Retinal pigment epithelial cell (primary cell): ENCODE data around the gene TBC1D12.
"Not testable (repeated sequence)": the region's sequence is repeated elsewhere in the genome, so short reads cannot be mapped to it uniquely, and the experiment has no call there.

ENCODE experiments used
- DNase-seq: peaks from one replicate; pipeline ENCODE4 v3.0.0-alpha.2; 2010; ENCODE audit warnings: low read depth
- H3K4me3 ChIP-seq: 2 replicates; pipeline ENCODE4 v1.5.1; 2011; ENCODE audit warnings: mild to moderate bottlenecking, low read length, control low read depth, moderate library complexity
- TF ChIP-seq, protein P1 (sequence below): conservative IDR thresholded peaks from 2 replicates; pipeline ENCODE4 v1.5.1; 2011; ENCODE audit warnings: low read depth, low read length, control low read depth, inconsistent platforms

Gene TBC1D12

DNA sequence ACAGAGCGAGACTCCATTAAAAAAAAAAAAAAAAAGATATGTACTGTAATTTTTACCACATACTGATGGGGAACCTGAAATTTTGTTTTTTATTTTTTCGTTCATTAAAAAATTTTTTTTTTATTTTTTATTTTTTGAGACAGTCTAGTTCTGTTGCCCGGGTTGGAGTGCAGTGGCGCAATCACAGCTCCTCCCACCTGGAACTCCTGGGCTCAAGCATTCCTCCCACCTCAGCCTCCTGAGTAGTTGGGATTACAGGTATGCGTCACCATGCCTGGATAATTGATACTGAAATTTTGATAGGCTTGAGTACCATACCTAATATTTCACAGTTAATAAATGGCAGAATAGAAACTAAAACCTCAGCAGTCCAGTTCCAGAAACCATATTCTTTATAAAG lies 122.4 kb downstream of the TBC1D12 start:
- no peak overlapping the region for H3K4me3 ChIP-seq
- DNase-seq = no peak
- TF ChIP-seq, protein P1, sequence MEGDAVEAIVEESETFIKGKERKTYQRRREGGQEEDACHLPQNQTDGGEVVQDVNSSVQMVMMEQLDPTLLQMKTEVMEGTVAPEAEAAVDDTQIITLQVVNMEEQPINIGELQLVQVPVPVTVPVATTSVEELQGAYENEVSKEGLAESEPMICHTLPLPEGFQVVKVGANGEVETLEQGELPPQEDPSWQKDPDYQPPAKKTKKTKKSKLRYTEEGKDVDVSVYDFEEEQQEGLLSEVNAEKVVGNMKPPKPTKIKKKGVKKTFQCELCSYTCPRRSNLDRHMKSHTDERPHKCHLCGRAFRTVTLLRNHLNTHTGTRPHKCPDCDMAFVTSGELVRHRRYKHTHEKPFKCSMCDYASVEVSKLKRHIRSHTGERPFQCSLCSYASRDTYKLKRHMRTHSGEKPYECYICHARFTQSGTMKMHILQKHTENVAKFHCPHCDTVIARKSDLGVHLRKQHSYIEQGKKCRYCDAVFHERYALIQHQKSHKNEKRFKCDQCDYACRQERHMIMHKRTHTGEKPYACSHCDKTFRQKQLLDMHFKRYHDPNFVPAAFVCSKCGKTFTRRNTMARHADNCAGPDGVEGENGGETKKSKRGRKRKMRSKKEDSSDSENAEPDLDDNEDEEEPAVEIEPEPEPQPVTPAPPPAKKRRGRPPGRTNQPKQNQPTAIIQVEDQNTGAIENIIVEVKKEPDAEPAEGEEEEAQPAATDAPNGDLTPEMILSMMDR = no peak

DNA sequence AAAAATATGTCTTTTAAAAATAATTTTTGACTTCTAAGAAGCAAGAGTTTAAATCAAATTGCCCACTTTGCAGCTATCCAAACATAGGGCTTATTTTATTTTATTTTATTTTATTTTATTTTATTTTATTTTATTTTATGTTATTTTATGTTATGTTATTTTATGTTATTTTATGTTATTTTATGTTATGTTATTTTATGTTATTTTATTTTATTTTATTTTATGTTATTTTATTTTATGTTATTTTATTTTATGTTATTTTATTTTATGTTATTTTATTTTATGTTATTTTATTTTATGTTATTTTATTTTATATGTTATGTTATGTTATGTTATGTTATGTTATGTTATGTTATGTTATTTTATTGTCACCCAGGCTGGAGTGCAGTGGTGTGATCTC lies 129.2 kb downstream of the TBC1D12 start:
- not testable (repeated sequence) for H3K4me3 ChIP-seq, DNase-seq

DNA sequence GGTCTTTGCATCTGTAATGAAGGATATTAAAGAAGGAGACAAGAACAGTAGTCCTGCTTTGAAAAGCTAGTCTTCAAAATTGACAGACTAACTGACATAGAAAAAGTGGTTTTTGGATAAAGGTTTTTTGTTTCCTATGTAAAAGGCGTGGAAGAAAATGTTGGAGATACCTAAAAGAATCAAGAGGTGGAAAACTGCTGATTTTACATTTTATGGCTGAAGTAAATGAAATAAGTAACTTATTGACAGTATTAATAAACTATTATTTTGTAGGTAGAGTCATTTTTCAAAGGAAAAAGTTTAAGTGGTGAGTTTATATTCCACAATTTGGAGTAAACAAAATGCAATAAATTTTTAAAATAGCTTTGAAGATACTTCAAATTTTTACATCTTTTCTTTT lies 130.7 kb downstream of the TBC1D12 start:
- TF ChIP-seq, protein P1 = no peak
- H3K4me3 ChIP-seq = no peak overlapping the region
- DNase-seq = no peak

DNA sequence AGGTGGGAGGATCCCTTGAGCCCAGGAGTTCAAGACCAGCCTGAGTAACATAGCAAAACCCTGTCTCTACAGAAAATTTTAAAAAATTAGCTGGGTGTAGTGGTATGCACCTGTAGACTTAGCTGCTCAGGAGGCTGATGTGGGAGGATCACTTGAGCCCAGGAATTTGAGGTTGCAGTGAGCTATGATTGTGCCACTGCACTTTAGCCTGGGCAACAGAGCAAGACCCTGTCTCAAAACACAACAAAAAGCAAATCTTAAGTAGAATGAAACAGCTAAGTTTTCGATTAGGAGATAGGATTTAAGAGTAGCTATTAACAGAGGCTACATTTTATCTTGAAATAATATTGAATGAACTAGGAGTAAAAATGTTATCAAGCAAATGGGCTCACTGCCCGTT lies 139.9 kb downstream of the TBC1D12 start:
- DNase-seq, H3K4me3 ChIP-seq: not testable (repeated sequence)

DNA sequence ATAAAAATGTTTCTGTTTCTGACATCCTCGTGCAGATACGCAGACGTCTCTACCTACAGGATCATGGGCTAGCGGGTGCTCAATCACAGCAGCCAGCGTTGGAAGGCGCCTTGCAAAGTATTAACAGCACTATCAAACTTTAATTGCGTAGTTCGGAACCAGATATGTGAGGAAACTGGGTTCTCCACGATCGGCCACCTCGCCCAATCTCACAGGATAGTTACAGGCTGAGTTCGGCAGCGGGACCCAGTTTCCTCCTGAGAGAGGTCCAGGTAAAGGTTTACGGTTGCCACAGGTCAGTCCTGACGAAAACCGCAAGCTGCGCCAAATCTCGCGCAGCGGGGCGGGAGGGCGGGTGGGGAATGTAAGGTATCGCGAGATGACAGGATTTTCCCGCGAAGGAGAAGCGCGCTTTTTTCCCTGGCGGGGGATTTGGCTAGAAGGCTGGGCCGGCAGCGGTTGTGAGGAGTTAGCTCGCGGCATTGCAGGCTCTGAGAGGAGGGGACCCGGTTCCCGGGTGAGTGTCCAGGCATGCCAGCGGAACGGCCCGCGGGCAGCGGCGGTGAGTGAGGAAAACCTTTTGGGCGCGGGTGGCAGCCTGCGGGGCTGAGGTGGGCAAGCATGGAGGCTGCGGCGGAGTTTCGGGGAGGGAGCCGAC lies 143.2 kb downstream of the TBC1D12 start, which contains the start of gene HELLS:
HELLS (plus strand) TSS at position 398 of the 658 bp plus-strand sequence; CDS start at position 532, 134 bp downstream.
- DNase-seq = peak; percentile 45
- TF ChIP-seq, protein P1 = no peak
- H3K4me3 ChIP-seq = peak within 1 kb of the TSS; percentile 79

DNA sequence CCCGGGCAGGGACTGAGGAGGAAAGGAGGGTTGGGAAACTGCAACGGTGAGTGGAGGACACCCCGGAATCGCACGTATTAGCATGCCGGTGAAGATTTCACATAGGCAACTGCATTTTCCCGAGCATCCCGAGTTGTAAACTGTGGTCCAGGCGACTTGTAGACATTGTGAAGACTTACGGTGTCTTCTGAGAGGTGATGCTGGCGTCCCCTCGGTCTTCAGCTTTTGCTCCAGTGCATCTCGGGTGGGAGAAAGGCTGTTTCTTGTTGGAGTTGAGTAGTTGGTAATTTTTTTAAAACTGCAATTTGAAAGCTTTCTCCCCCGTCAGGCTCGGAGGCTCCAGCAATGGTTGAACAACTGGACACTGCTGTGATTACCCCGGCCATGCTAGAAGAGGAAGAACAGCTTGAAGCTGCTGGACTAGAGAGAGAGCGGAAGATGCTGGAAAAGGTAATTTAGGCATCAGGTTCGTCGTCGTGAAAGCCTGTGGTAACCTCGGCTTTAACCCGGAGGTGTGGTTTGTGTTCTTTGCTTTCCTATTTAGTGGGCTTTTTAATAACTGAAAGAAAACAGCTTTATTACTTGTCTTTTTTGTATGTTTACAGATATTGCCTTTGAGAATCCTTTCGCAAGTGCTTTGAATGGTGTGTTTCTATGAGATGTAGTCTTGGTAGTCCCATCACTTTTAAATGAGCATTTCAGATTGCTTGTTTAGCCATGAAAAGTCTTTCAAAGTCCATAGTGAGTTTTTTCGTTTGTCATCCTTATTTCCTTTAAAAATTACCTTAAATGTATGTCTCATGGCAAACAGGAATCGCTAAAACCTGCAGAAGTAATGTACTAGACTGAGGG lies 143.9 kb downstream of the TBC1D12 start:
- peak overlapping the region; percentile 79 for H3K4me3 ChIP-seq
- TF ChIP-seq, protein P1 = no peak
- no peak for DNase-seq

DNA sequence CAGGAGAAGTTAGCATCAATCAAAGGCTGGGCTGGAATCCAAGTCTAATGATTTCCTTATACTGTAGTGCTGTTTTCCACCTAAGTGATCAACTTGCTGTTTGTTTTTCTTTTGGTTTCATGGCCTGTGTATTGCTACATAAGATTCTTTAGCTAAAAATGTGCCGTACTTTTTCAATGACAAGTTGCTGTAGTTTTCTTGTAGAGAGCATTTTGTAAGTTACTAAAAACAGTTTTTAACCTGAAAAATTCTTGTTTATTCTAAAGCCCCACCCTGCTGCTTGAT lies 144.5 kb downstream of the TBC1D12 start:
- DNase-seq = no peak
- peak overlapping the region; percentile 79 for H3K4me3 ChIP-seq
- TF ChIP-seq, protein P1 = no peak

DNA sequence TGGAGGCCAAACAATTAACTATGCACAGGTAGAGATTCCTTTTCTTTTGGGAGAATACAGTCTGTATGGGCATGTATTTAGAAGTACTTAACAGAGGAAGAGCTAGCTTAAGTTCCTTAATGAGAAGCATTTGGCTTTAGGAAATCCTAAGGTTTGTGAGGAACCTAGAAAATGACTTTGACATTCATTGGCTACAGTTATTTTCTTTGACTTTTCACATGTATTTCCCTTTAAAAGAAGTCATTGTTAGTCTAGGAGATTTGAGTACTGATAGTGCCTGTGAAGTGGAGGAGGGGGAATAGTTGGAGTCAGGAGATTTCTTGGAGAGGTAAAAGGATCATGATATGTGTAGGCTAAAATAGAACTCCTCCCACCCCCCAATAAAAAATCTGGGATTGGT lies 146.9 kb downstream of the TBC1D12 start:
- no peak for DNase-seq
- no peak overlapping the region for H3K4me3 ChIP-seq
- TF ChIP-seq, protein P1 = no peak

DNA sequence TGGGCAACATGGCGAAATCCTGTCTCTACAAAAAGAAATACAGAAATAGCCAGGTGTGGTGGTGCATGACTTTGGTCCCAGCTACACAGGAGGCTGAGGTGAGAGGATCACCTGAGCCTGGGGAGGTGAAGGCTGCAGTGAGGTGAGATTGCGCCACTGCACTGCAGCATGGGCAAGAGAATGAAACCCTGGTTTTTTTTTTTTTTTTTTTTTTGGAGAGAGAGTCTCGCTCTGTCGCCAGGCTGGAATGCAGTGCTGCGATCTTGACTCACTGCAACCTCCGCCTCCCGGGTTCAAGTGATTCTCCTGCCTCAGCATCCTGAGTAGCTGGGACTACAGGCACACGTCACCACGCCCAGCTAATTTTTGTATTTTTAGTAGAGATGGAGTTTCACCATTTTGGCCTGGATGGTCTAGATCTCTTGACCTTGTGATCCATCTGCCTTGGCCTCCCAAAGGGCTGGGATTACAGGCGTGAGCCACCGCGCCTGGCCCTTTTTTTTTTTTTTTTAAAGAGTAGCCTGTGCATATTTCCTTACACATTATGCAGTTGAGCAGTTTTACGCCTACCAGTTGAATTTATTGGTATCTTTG lies 165.5 kb downstream of the TBC1D12 start:
- not testable (repeated sequence) for DNase-seq, H3K4me3 ChIP-seq
